Endodermal cell (in vitro differentiated cells): ENCODE measurements around the gene DPPA5. TPM values are rescaled to one million over a fixed set of nuclear protein-coding genes. Genes with fewer than 3 reads are reported as not detected.
"Not testable (repeated sequence)": the region's sequence is repeated elsewhere in the genome, so short reads cannot be mapped to it uniquely, and the experiment has no call there.

ENCODE experiments used
- DNase-seq: peaks from one replicate; pipeline ENCODE4 v3.0.0-alpha.2; 2017
- H3K27ac ChIP-seq: 2 replicates; pipeline ENCODE4 v1.5.1; 2013; ENCODE audit warnings: mild to moderate bottlenecking, low read depth, low read length, moderate library complexity
- H3K27me3 ChIP-seq: 2 replicates; pipeline ENCODE4 v1.6.1; 2013; ENCODE audit warnings: mild to moderate bottlenecking, low read length, moderate library complexity; ENCODE audit not compliant: insufficient read depth, control insufficient read depth, poor library complexity, severe bottlenecking
- H3K36me3 ChIP-seq: 2 replicates; pipeline ENCODE4 v1.7.0; 2013; ENCODE audit warnings: mild to moderate bottlenecking, low read length, moderate library complexity; ENCODE audit not compliant: control insufficient read depth, insufficient read depth
- H3K4me1 ChIP-seq: one replicate; pipeline ENCODE4 v1.7.0; 2013; ENCODE audit warnings: low read length; ENCODE audit not compliant: control insufficient read depth, insufficient read depth
- H3K4me3 ChIP-seq: 2 replicates; pipeline ENCODE4 v1.5.1; 2013; ENCODE audit warnings: mild to moderate bottlenecking, low read length, moderate library complexity
- H3K9ac ChIP-seq: 2 replicates; pipeline ENCODE4 v1.6.1; 2013; ENCODE audit warnings: mild to moderate bottlenecking, low read length, moderate library complexity; ENCODE audit not compliant: poor library complexity, severe bottlenecking; ENCODE audit errors: extremely low read depth
- H3K9me3 ChIP-seq: 2 replicates; pipeline ENCODE4 v1.6.1; 2013; ENCODE audit warnings: mild to moderate bottlenecking, low read length, moderate library complexity; ENCODE audit not compliant: control insufficient read depth
- H3K27ac Mint-ChIP-seq: 2 replicates; pipeline ENCODE4 v1.8.0; 2020; ENCODE audit warnings: mixed read lengths
- H3K27me3 Mint-ChIP-seq: 2 replicates; pipeline ENCODE4 v1.8.0; 2021; ENCODE audit warnings: mild to moderate bottlenecking, mixed read lengths; ENCODE audit not compliant: insufficient read depth
- H3K36me3 Mint-ChIP-seq: 2 replicates; pipeline ENCODE4 v1.8.0; 2020; ENCODE audit warnings: low read depth, mixed read lengths
- H3K4me1 Mint-ChIP-seq: 2 replicates; pipeline ENCODE4 v1.8.0; 2020; ENCODE audit warnings: mixed read lengths
- H3K4me3 Mint-ChIP-seq: 2 replicates; pipeline ENCODE4 v1.8.0; 2020; ENCODE audit warnings: mild to moderate bottlenecking, moderate library complexity, mixed read lengths
- H3K9me3 Mint-ChIP-seq: 2 replicates; pipeline ENCODE4 v1.8.0; 2020; ENCODE audit warnings: mild to moderate bottlenecking, mixed read lengths
- WGBS, 2 experiments: methylation state at CpG; one replicate each; pipeline versions ENCODE4 v1.1.5 to v1.1.7; 2013; ENCODE audit warnings: missing lambda C conversion rate in 2 of 2, mixed read lengths in 1 of 2; ENCODE audit not compliant: insufficient coverage in 1 of 2, insufficient read length in 1 of 2; 5-methylcytosine and 5-hydroxymethylcytosine counted together
- total RNA-seq, 2 donors: library from RNA; stranded (reverse); fragmentation: NEBNext Ultra II Directional in 1 of 2; extraction: Animal tissue kit (Norgen Biotek cat#: 25700) in 1 of 2; gene quantifications; 2 replicates in 1 of 2; 3 replicates in 1 of 2; pipeline ENCODE4 v1.2.1, GENCODE V29; 2021
- TF ChIP-seq, protein P1 (sequence below): fragments of 200-600 bp; sonication (generic); conservative IDR thresholded peaks from 2 replicates; pipeline ENCODE4 v1.5.0; 2021; ENCODE audit warnings: antibody characterized with exemption, mild to moderate bottlenecking

The DPPA5 gene
- total RNA-seq, 2 donors from 2014 or later, result not detected

DNA sequence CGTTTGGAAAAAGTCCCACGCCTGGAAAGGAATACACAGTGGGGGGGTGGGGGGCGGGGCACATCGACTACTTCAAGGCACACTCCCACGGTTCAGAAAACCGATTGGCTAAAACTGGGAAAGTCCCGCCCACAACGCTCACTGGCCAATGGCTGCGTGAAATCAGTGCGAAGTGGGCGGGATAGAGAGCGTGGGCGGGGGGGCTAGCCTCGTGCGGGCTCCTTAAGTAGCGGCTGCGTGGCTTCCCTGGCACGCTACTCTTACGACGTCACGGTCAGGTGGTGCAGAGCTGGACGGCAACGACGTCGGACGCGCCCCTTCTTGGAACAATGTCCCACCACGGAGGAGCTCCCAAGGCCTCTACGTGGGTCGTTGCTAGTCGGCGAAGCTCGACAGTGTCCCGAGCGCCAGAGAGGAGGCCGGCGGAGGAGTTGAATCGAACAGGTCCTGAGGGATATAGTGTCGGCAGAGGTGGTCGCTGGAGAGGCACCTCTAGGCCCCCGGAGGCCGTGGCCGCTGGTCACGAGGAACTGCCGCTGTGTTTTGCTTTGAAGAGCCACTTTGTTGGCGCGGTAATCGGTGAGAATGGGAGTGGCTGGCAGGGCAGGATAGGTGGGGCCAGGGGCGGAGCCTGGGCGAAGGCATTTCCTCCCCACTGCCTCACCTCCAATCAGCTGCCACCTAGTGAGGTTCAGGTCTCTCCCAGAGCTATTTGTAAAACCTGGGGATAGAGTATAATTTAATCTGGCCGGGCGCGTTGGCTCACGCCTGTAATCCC is 40.7 kb upstream of the DPPA5 start, which contains the start of gene DDX43:
DDX43 (plus strand) TSS at position 252 of the 778 bp plus-strand sequence; CDS start at position 330, 78 bp downstream.
- TF ChIP-seq, protein P1, sequence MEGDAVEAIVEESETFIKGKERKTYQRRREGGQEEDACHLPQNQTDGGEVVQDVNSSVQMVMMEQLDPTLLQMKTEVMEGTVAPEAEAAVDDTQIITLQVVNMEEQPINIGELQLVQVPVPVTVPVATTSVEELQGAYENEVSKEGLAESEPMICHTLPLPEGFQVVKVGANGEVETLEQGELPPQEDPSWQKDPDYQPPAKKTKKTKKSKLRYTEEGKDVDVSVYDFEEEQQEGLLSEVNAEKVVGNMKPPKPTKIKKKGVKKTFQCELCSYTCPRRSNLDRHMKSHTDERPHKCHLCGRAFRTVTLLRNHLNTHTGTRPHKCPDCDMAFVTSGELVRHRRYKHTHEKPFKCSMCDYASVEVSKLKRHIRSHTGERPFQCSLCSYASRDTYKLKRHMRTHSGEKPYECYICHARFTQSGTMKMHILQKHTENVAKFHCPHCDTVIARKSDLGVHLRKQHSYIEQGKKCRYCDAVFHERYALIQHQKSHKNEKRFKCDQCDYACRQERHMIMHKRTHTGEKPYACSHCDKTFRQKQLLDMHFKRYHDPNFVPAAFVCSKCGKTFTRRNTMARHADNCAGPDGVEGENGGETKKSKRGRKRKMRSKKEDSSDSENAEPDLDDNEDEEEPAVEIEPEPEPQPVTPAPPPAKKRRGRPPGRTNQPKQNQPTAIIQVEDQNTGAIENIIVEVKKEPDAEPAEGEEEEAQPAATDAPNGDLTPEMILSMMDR, result no peak
- Histone ChIP-seq H3K9ac (no peak within 1 kb of the TSS), H3K4me3 (no peak within 1 kb of the TSS), H3K27me3 (no peaks in the 10 kb centered on the region), H3K9me3 (no peaks in the 10 kb centered on the region), H3K4me1 (no peaks in the 10 kb centered on the region), H3K36me3 (no peaks in the 10 kb centered on the region), H3K27ac (no peak within 1 kb of the TSS)
- 95 to 96% methylated on average over 36 to 54 of the region's 54 CpGs for WGBS, 2 experiments
- peaks cover 8% of the 10 kb centered on the region for H3K9me3 Mint-ChIP-seq
- H3K27ac Mint-ChIP-seq, result no peak within 1 kb of the TSS
- no peaks in the 10 kb centered on the region for H3K4me1 Mint-ChIP-seq
- no peak for DNase-seq
- peaks cover 4% of the 10 kb centered on the region for H3K27me3 Mint-ChIP-seq
- H3K36me3 Mint-ChIP-seq, result no peaks in the 10 kb centered on the region
- no peak within 1 kb of the TSS for H3K4me3 Mint-ChIP-seq

DNA sequence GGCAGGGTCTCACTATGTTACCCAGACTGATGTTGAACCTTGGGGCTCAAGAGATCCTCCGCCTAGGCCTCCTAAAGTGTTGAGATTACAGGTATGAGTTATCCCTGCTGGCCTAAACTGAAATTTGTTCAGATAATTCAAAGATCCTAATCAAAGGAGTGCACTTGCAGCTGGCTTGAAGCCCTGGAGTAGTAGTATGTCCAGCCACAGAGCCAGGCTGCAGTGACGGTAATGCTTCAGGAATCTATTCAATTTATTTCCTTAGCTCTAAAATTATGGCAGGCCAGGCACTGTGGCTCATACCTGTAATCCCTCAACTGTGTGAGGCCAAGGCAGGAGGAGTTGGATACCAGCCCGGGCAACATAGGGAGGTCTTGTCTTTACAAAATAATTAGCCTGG is 39.2 kb upstream of the DPPA5 start:
- Mint-ChIP-seq H3K27ac (no peak overlapping the region), H3K4me3 (no peak overlapping the region), H3K4me1 (peaks cover 2% of the 10 kb centered on the region), H3K9me3 (peaks cover 8% of the 10 kb centered on the region), H3K27me3 (peaks cover 4% of the 10 kb centered on the region), H3K36me3 (no peaks in the 10 kb centered on the region)
- no peaks in the 10 kb centered on the region for H3K4me1 ChIP-seq
- no peak overlapping the region for H3K27ac ChIP-seq
- H3K36me3 ChIP-seq, result no peaks in the 10 kb centered on the region
- H3K9ac ChIP-seq, result no peak overlapping the region
- H3K27me3 ChIP-seq, result no peaks in the 10 kb centered on the region
- no peak overlapping the region for H3K4me3 ChIP-seq
- H3K9me3 ChIP-seq, result no peaks in the 10 kb centered on the region
- no peak for DNase-seq
- TF ChIP-seq, protein P1, result no peak
- WGBS, 2 experiments, result 91 to 94% methylated on average over 3 of the region's 3 CpGs

DNA sequence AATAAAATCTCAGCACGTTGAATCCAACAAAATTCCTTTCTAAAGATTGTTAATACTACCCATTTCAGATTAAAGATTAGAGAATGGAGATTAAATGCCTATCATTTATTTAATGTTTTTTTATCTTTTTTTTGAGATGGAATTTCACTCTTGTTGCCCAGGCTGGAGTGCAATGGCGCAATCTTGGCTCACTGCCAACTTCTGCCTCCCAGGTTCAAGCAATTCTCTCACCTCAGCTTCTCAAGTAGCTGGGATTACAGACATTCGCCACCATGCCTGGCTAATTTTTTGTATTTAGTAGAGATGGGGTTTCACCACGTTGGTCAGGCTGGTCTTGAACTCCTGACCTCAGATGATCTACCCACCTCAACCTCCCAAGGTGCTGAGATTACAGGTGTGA is 38.1 kb upstream of the DPPA5 start:
- WGBS, 2 experiments, result 85 to 92% methylated on average over 2 to 3 of the region's 4 CpGs
- H3K4me1 ChIP-seq, H3K27me3 ChIP-seq, H3K9ac ChIP-seq, H3K36me3 ChIP-seq, H3K9me3 Mint-ChIP-seq, H3K27me3 Mint-ChIP-seq, H3K27ac Mint-ChIP-seq, H3K4me3 Mint-ChIP-seq, H3K36me3 Mint-ChIP-seq, DNase-seq, H3K9me3 ChIP-seq, H3K27ac ChIP-seq, H3K4me1 Mint-ChIP-seq, H3K4me3 ChIP-seq: not testable (repeated sequence)
